ACC112 (cell line): ENCODE results near the gene TNFRSF25.
A peak's percentile ranks its signal among the peaks of the same experiment; 100 is the strongest.

Experiments used
- H2AFZ ChIP-seq: fragments of 200-600 bp; sonication (generic); one replicate; pipeline ENCODE4 v1.6.0; 2017; ENCODE audit warnings: antibody characterized with exemption, low read length; ENCODE audit not compliant: unreplicated experiment
- H3K27ac ChIP-seq: fragments of 200-600 bp; sonication (generic); 2 replicates; pipeline ENCODE4 v1.5.1; 2014; ENCODE audit warnings: low read depth, mild to moderate bottlenecking, antibody characterized with exemption, low read length, moderate library complexity
- H3K27me3 ChIP-seq: fragments of 200-600 bp; sonication (generic); 2 replicates; pipeline ENCODE4 v1.6.1; 2014; ENCODE audit warnings: mild to moderate bottlenecking, antibody characterized with exemption, low read length, moderate library complexity, mixed read lengths; ENCODE audit not compliant: insufficient read depth
- H3K36me3 ChIP-seq: fragments of 200-600 bp; sonication (generic); 2 replicates; pipeline ENCODE4 v1.6.1; 2016; ENCODE audit warnings: mild to moderate bottlenecking, antibody characterized with exemption, low read length, moderate library complexity, mixed read lengths; ENCODE audit not compliant: insufficient read depth
- H3K4me1 ChIP-seq: fragments of 200-600 bp; sonication (generic); one replicate; pipeline ENCODE4 v1.6.1; 2016; ENCODE audit warnings: low read length, mixed read lengths; ENCODE audit not compliant: insufficient read depth, unreplicated experiment, control insufficient read depth
- H3K4me3 ChIP-seq: fragments of 200-600 bp; sonication (generic); 2 replicates; pipeline ENCODE4 v1.5.1; 2014; ENCODE audit warnings: mild to moderate bottlenecking, low read depth, low read length
- H3K79me2 ChIP-seq: fragments of 200-600 bp; sonication (generic); one replicate; pipeline ENCODE4 v1.6.0; 2016; ENCODE audit warnings: low read length; ENCODE audit not compliant: control insufficient read depth, unreplicated experiment, insufficient read depth

TNFRSF25 gene

GRCh38 chr1:6501279-6501813 is 35.4 kb upstream of the TNFRSF25 start:
- Histone ChIP-seq H2AFZ (no peak overlapping the region), H3K27ac (no peak overlapping the region), H3K4me1 (peaks cover 35% of the 10 kb centered on the region), H3K79me2 (peaks cover 4% of the 10 kb centered on the region), H3K36me3 (no peaks in the 10 kb centered on the region), H3K27me3 (no peaks in the 10 kb centered on the region), H3K4me3 (no peak overlapping the region)

GRCh38 chr1:6500544-6501278 is 34.7 kb upstream of the TNFRSF25 start:
- Histone ChIP-seq H3K36me3 (no peaks in the 10 kb centered on the region), H2AFZ (no peak overlapping the region), H3K4me3 (no peak overlapping the region), H3K79me2 (peaks cover 10% of the 10 kb centered on the region), H3K27ac (no peak overlapping the region), H3K27me3 (no peaks in the 10 kb centered on the region), H3K4me1 (peaks cover 42% of the 10 kb centered on the region)

GRCh38 chr1:6499296-6499695 is 33.3 kb upstream of the TNFRSF25 start:
- H3K27me3 ChIP-seq, result no peaks in the 10 kb centered on the region

GRCh38 chr1:6498576-6499111 is 32.7 kb upstream of the TNFRSF25 start:
- Histone ChIP-seq H3K27me3 (no peaks in the 10 kb centered on the region), H2AFZ (no peak overlapping the region), H3K4me1 (peaks cover 46% of the 10 kb centered on the region)

More at GRCh38 chr1:6499296-6499695, 33.3 kb upstream of the TNFRSF25 start:
- Histone ChIP-seq H3K79me2 (peaks cover 12% of the 10 kb centered on the region), H3K4me1 (peaks cover 46% of the 10 kb centered on the region), H3K27ac (no peak overlapping the region), H3K36me3 (no peaks in the 10 kb centered on the region), H3K4me3 (no peak overlapping the region), H2AFZ (no peak overlapping the region)

GRCh38 chr1:6497867-6498575 is 32.0 kb upstream of the TNFRSF25 start:
- Histone ChIP-seq H3K27me3 (no peaks in the 10 kb centered on the region), H3K79me2 (peaks cover 12% of the 10 kb centered on the region), H2AFZ (peak overlapping the region; percentile 67), H3K36me3 (no peaks in the 10 kb centered on the region), H3K27ac (no peak overlapping the region), H3K4me3 (peak overlapping the region; percentile 96), H3K4me1 (peaks cover 50% of the 10 kb centered on the region)

More at GRCh38 chr1:6498576-6499111, 32.7 kb upstream of the TNFRSF25 start:
- Histone ChIP-seq H3K79me2 (peaks cover 12% of the 10 kb centered on the region), H3K36me3 (no peaks in the 10 kb centered on the region), H3K27ac (no peak overlapping the region), H3K4me3 (no peak overlapping the region)

GRCh38 chr1:6497215-6497866 is 31.4 kb upstream of the TNFRSF25 start:
- Histone ChIP-seq H3K4me3 (peak overlapping the region; percentile 96), H3K27me3 (no peaks in the 10 kb centered on the region), H3K36me3 (no peaks in the 10 kb centered on the region), H3K4me1 (peaks cover 52% of the 10 kb centered on the region), H3K27ac (no peak overlapping the region), H2AFZ (peak overlapping the region; percentile 80), H3K79me2 (peaks cover 12% of the 10 kb centered on the region)

GRCh38 chr1:6496890-6497214 is 30.9 kb upstream of the TNFRSF25 start:
- Histone ChIP-seq H3K4me3 (peak overlapping the region; percentile 96), H3K79me2 (peaks cover 12% of the 10 kb centered on the region), H3K4me1 (peaks cover 52% of the 10 kb centered on the region), H2AFZ (peak overlapping the region; percentile 80), H3K27ac (no peak overlapping the region), H3K36me3 (no peaks in the 10 kb centered on the region), H3K27me3 (no peaks in the 10 kb centered on the region)

GRCh38 chr1:6496365-6496721 is 30.4 kb upstream of the TNFRSF25 start:
- Histone ChIP-seq H3K4me3 (peak overlapping the region; percentile 96), H3K36me3 (no peaks in the 10 kb centered on the region), H3K4me1 (peaks cover 52% of the 10 kb centered on the region), H3K27ac (no peak overlapping the region), H2AFZ (no peak overlapping the region), H3K79me2 (peaks cover 12% of the 10 kb centered on the region), H3K27me3 (no peaks in the 10 kb centered on the region)

GRCh38 chr1:6495540-6496364 is 29.8 kb upstream of the TNFRSF25 start:
- peaks cover 12% of the 10 kb centered on the region for H3K79me2 ChIP-seq
- H3K36me3 ChIP-seq, result no peaks in the 10 kb centered on the region
- H2AFZ ChIP-seq, result no peak overlapping the region
- H3K27ac ChIP-seq, result no peak overlapping the region
- H3K4me1 ChIP-seq, result peaks cover 46% of the 10 kb centered on the region
- no peaks in the 10 kb centered on the region for H3K27me3 ChIP-seq
- H3K4me3 ChIP-seq, result peak overlapping the region; percentile 96

- H3K79me2 ChIP-seq, result peaks cover 15% of the 10 kb centered on the region
- H3K36me3 ChIP-seq, result no peaks in the 10 kb centered on the region
- H3K4me3 ChIP-seq, result no peak overlapping the region
- H3K27ac ChIP-seq, result no peak overlapping the region
- H3K4me1 ChIP-seq, result peaks cover 44% of the 10 kb centered on the region
- H2AFZ ChIP-seq, result no peak overlapping the region
- H3K27me3 ChIP-seq, result no peaks in the 10 kb centered on the region
Measured at GRCh38 chr1:6495041-6495441, 29.1 kb upstream of the TNFRSF25 start.
